Measurements from ENCODE around the gene PDXDC1.
A peak's percentile ranks its signal among the peaks of the same experiment; 100 is the strongest.
"Not testable (repeated sequence)": the region's sequence is repeated elsewhere in the genome, so short reads cannot be mapped to it uniquely, and the experiment has no call there.

The PDXDC1 gene

GRCh38 chr16:15096583-15096972 lies 121.8 kb downstream of the PDXDC1 start:
- peaks cover 12% of the 10 kb centered on the region for H3K36me3 ChIP-seq (ENCODE audit: low read depth)
- not testable (repeated sequence) for H3K9me3 ChIP-seq (ENCODE audit: severe bottlenecking); H3K27ac ChIP-seq (ENCODE audit: poor library complexity, severe bottlenecking); H3K4me3 ChIP-seq (ENCODE audit: severe bottlenecking); H3K4me1 ChIP-seq (ENCODE audit: insufficient read depth, poor library complexity, severe bottlenecking); H3K27me3 ChIP-seq (ENCODE audit: insufficient read depth, poor library complexity, severe bottlenecking); ATAC-seq (ENCODE audit: low read depth); DNase-seq (ENCODE audit: low spot score)

- H3K9me3 ChIP-seq (ENCODE audit: severe bottlenecking); H3K4me1 ChIP-seq (ENCODE audit: insufficient read depth, poor library complexity, severe bottlenecking); H3K4me3 ChIP-seq (ENCODE audit: severe bottlenecking); H3K27ac ChIP-seq (ENCODE audit: poor library complexity, severe bottlenecking); H3K27me3 ChIP-seq (ENCODE audit: insufficient read depth, poor library complexity, severe bottlenecking); DNase-seq (ENCODE audit: low spot score); ATAC-seq (ENCODE audit: low read depth); H3K36me3 ChIP-seq (ENCODE audit: low read depth): not testable (repeated sequence)
These were observed 124.6 kb downstream of the PDXDC1 start for GRCh38 chr16:15099366-15099909.

GRCh38 chr16:15100372-15100987 lies 125.7 kb downstream of the PDXDC1 start:
- H3K4me1 ChIP-seq (ENCODE audit: insufficient read depth, poor library complexity, severe bottlenecking); DNase-seq (ENCODE audit: low spot score); H3K27me3 ChIP-seq (ENCODE audit: insufficient read depth, poor library complexity, severe bottlenecking); ATAC-seq (ENCODE audit: low read depth); H3K9me3 ChIP-seq (ENCODE audit: severe bottlenecking); H3K36me3 ChIP-seq (ENCODE audit: low read depth); H3K27ac ChIP-seq (ENCODE audit: poor library complexity, severe bottlenecking); H3K4me3 ChIP-seq (ENCODE audit: severe bottlenecking): not testable (repeated sequence)

- H3K4me1 ChIP-seq (ENCODE audit: insufficient read depth, poor library complexity, severe bottlenecking); ATAC-seq (ENCODE audit: low read depth); DNase-seq (ENCODE audit: low spot score); H3K27me3 ChIP-seq (ENCODE audit: insufficient read depth, poor library complexity, severe bottlenecking); H3K9me3 ChIP-seq (ENCODE audit: severe bottlenecking); H3K36me3 ChIP-seq (ENCODE audit: low read depth); H3K4me3 ChIP-seq (ENCODE audit: severe bottlenecking); H3K27ac ChIP-seq (ENCODE audit: poor library complexity, severe bottlenecking): not testable (repeated sequence)
These were observed 153.0 kb downstream of the PDXDC1 start for GRCh38 chr16:15127641-15128425.

- not testable (repeated sequence) for H3K9me3 ChIP-seq (ENCODE audit: severe bottlenecking); H3K4me3 ChIP-seq (ENCODE audit: severe bottlenecking); H3K27me3 ChIP-seq (ENCODE audit: insufficient read depth, poor library complexity, severe bottlenecking); H3K27ac ChIP-seq (ENCODE audit: poor library complexity, severe bottlenecking); ATAC-seq (ENCODE audit: low read depth); H3K36me3 ChIP-seq (ENCODE audit: low read depth); H3K4me1 ChIP-seq (ENCODE audit: insufficient read depth, poor library complexity, severe bottlenecking)
- DNase-seq (ENCODE audit: low spot score): peak; percentile 18
These were observed 155.6 kb downstream of the PDXDC1 start for GRCh38 chr16:15130256-15130932.

- DNase-seq (ENCODE audit: low spot score); H3K36me3 ChIP-seq (ENCODE audit: low read depth); H3K27me3 ChIP-seq (ENCODE audit: insufficient read depth, poor library complexity, severe bottlenecking); H3K9me3 ChIP-seq (ENCODE audit: severe bottlenecking); H3K4me3 ChIP-seq (ENCODE audit: severe bottlenecking); ATAC-seq (ENCODE audit: low read depth); H3K4me1 ChIP-seq (ENCODE audit: insufficient read depth, poor library complexity, severe bottlenecking); H3K27ac ChIP-seq (ENCODE audit: poor library complexity, severe bottlenecking): not testable (repeated sequence)
These were observed 156.3 kb downstream of the PDXDC1 start for GRCh38 chr16:15130943-15131700.

GRCh38 chr16:15132719-15133428 lies 158.0 kb downstream of the PDXDC1 start:
- not testable (repeated sequence) for H3K9me3 ChIP-seq (ENCODE audit: severe bottlenecking); H3K27ac ChIP-seq (ENCODE audit: poor library complexity, severe bottlenecking); ATAC-seq (ENCODE audit: low read depth); H3K4me1 ChIP-seq (ENCODE audit: insufficient read depth, poor library complexity, severe bottlenecking); H3K4me3 ChIP-seq (ENCODE audit: severe bottlenecking); H3K27me3 ChIP-seq (ENCODE audit: insufficient read depth, poor library complexity, severe bottlenecking); H3K36me3 ChIP-seq (ENCODE audit: low read depth)
- DNase-seq (ENCODE audit: low spot score): peak; percentile 22

- not testable (repeated sequence) for H3K4me1 ChIP-seq (ENCODE audit: insufficient read depth, poor library complexity, severe bottlenecking); H3K27ac ChIP-seq (ENCODE audit: poor library complexity, severe bottlenecking); H3K9me3 ChIP-seq (ENCODE audit: severe bottlenecking); H3K36me3 ChIP-seq (ENCODE audit: low read depth); ATAC-seq (ENCODE audit: low read depth); H3K4me3 ChIP-seq (ENCODE audit: severe bottlenecking); H3K27me3 ChIP-seq (ENCODE audit: insufficient read depth, poor library complexity, severe bottlenecking)
- DNase-seq (ENCODE audit: low spot score): peak; percentile 19
These were observed 158.7 kb downstream of the PDXDC1 start for GRCh38 chr16:15133554-15133953.

- not testable (repeated sequence) for H3K9me3 ChIP-seq (ENCODE audit: severe bottlenecking)
These were observed 160.1 kb downstream of the PDXDC1 start for GRCh38 chr16:15134752-15135482.

More at GRCh38 chr16:15134752-15135482, 160.1 kb downstream of the PDXDC1 start:
- H3K36me3 ChIP-seq (ENCODE audit: low read depth); H3K4me3 ChIP-seq (ENCODE audit: severe bottlenecking); H3K27me3 ChIP-seq (ENCODE audit: insufficient read depth, poor library complexity, severe bottlenecking); H3K4me1 ChIP-seq (ENCODE audit: insufficient read depth, poor library complexity, severe bottlenecking); H3K27ac ChIP-seq (ENCODE audit: poor library complexity, severe bottlenecking): not testable (repeated sequence)
- DNase-seq (ENCODE audit: low spot score) (peak; percentile 10), ATAC-seq (ENCODE audit: low read depth) (0 out of 3 replicates have a peak, but pooled peaks have one; percentile 45)

All from RWPE2 (cell line).